ENCODE data around the gene CR1L.
"Not testable (repeated sequence)": the region's sequence is repeated elsewhere in the genome, so short reads cannot be mapped to it uniquely, and the experiment has no call there.

CR1L gene

GRCh38 chr1:207620543-207620893 lies 24.4 kb upstream of the CR1L start:
- TF ChIP-seq CTCF (IDR thresholded peaks at IDR 0.05; ENCODE audit: low read depth, low read length): no peak
- no peak for DNase-seq (ENCODE audit: low read depth in 2 of 2)
- no peak overlapping the region for H3K4me3 ChIP-seq (replicated peaks in 1 of 2; ENCODE audit: low read depth in 2 of 2, low read length in 2 of 2)

GRCh38 chr1:207625504-207626071 lies 19.3 kb upstream of the CR1L start:
- H3K4me3 ChIP-seq (replicated peaks in 1 of 2; ENCODE audit: low read depth in 2 of 2, low read length in 2 of 2); DNase-seq (ENCODE audit: low read depth in 2 of 2): not testable (repeated sequence)

GRCh38 chr1:207626972-207627337 lies 18.0 kb upstream of the CR1L start:
- no peak overlapping the region for H3K4me3 ChIP-seq (replicated peaks in 1 of 2; ENCODE audit: low read depth in 2 of 2, low read length in 2 of 2)
- DNase-seq (ENCODE audit: low read depth in 2 of 2): no peak
- TF ChIP-seq CTCF (IDR thresholded peaks at IDR 0.05; ENCODE audit: low read depth, low read length): no peak

- no peak for TF ChIP-seq CTCF (IDR thresholded peaks at IDR 0.05; ENCODE audit: low read depth, low read length)
Measured at GRCh38 chr1:207627496-207627895, 17.4 kb upstream of the CR1L start.

GRCh38 chr1:207628776-207629175 lies 16.2 kb upstream of the CR1L start:
- TF ChIP-seq CTCF (IDR thresholded peaks at IDR 0.05; ENCODE audit: low read depth, low read length): no peak
- DNase-seq (ENCODE audit: low read depth in 2 of 2): peak in 1 of 2 donors; percentile 23
- no peak overlapping the region for H3K4me3 ChIP-seq (replicated peaks in 1 of 2; ENCODE audit: low read depth in 2 of 2, low read length in 2 of 2)

More at GRCh38 chr1:207627496-207627895, 17.4 kb upstream of the CR1L start:
- no peak overlapping the region for H3K4me3 ChIP-seq (replicated peaks in 1 of 2; ENCODE audit: low read depth in 2 of 2, low read length in 2 of 2)
- DNase-seq (ENCODE audit: low read depth in 2 of 2): no peak

DNA sequence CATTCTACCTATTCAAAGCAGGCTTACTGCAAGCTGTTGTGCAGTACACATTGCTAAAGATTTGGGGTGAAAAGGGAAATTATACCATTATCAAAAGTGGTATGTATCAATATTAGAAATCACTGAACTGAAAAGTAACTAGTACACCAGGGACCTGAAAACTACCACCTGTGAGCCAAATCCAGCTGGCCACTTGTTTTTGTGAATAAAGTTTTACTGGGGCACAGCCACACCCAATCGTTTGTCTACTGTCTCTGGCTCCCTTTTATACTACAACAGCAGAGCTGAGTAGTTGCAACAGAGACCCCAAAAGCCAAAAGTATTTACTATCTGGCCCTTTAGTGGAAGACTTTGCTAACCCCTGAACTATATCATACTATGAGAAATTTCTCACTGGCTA lies 13.8 kb upstream of the CR1L start:
- DNase-seq (ENCODE audit: low read depth in 2 of 2): no peak
- no peak overlapping the region for H3K4me3 ChIP-seq (replicated peaks in 1 of 2; ENCODE audit: low read depth in 2 of 2, low read length in 2 of 2)
- TF ChIP-seq CTCF (IDR thresholded peaks at IDR 0.05; ENCODE audit: low read depth, low read length): no peak

DNA sequence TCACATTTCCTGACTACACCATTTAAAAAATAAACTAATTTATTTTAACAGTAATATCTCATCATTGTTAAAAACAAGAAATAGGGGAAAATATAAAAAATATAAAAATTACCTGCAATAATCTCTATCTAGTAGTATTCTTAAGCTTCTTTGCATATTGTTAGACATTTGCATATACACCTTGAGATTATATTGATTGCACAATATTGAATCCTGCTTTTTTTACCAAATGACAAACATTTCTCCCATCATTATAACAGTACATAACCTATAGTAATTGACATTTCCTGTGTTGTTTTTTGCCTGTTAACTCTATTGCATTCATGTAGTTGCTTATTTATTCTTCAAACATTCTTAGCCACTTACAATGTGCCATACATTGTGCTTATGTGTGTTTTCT lies 11.7 kb upstream of the CR1L start:
- no peak for TF ChIP-seq CTCF (IDR thresholded peaks at IDR 0.05; ENCODE audit: low read depth, low read length)
- no peak for DNase-seq (ENCODE audit: low read depth in 2 of 2)
- H3K4me3 ChIP-seq (replicated peaks in 1 of 2; ENCODE audit: low read depth in 2 of 2, low read length in 2 of 2): no peak overlapping the region

DNA sequence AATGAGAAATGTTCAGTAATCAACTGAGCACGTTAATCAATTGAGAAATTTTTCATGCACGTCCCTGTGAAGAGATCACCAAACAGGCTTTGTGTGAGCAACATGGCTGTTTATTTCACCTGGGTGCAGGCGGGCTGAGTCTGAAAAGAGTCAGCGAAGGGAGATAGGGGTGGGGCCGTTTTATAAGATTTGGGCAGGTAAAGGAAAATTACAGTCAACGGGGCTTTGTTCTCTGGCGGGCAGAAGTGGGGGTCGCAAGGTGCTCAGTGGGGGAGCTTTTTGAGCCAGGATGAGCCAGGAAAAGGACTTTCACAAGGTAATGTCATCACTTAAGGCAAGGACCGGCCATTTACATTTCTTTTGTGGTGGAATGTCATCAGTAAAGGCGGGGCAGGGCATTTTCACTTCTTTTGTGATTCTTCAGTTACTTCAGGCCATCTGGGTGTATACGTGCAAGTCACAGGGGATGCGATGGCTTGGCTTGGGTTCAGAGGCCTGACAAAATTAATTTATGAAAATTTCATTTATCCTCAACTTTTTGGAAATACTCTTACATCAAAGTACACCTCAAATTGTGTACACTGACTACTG lies 11.1 kb upstream of the CR1L start:
- H3K4me3 ChIP-seq (replicated peaks in 1 of 2; ENCODE audit: low read depth in 2 of 2, low read length in 2 of 2); DNase-seq (ENCODE audit: low read depth in 2 of 2): not testable (repeated sequence)

- not testable (repeated sequence) for DNase-seq (ENCODE audit: low read depth in 2 of 2); H3K4me3 ChIP-seq (replicated peaks in 1 of 2; ENCODE audit: low read depth in 2 of 2, low read length in 2 of 2)
Measured at GRCh38 chr1:207634293-207634692, 10.6 kb upstream of the CR1L start.

- H3K4me3 ChIP-seq (replicated peaks in 1 of 2; ENCODE audit: low read depth in 2 of 2, low read length in 2 of 2); DNase-seq (ENCODE audit: low read depth in 2 of 2): not testable (repeated sequence)
Measured at GRCh38 chr1:207635569-207636186, 9.3 kb upstream of the CR1L start.

GRCh38 chr1:207638487-207639145 lies 6.3 kb upstream of the CR1L start:
- not testable (repeated sequence) for DNase-seq (ENCODE audit: low read depth in 2 of 2); H3K4me3 ChIP-seq (replicated peaks in 1 of 2; ENCODE audit: low read depth in 2 of 2, low read length in 2 of 2)
